GM13977 (cell line): ENCODE data around the gene COX5B.

Experiments
- DNase-seq: peaks from one replicate; pipeline ENCODE4 v3.0.0; 2012; ENCODE audit warnings: low spot score
- CTCF ChIP-seq: IDR thresholded peaks from 2 replicates; pipeline ENCODE4 v1.5.1; 2012; ENCODE audit warnings: mild to moderate bottlenecking, control low read depth; ENCODE audit not compliant: insufficient read depth; ENCODE audit errors: extremely low read depth, missing control alignments
- in situ Hi-C: fragments of 300-500 bp; cut with MboI; formaldehyde crosslinking; loops from one replicate; pipeline ENCODE4 v1.12.0; 2022; ENCODE audit warnings: low sequenced_read_pairs, low pct_unique_long_range_greater_than_20kb, mixed read lengths, inconsistent platforms; ENCODE audit not compliant: unreplicated experiment

The COX5B gene

GRCh38 chr2:97659256-97660043, 13.6 kb downstream of the COX5B start:
- DNase-seq = no peak
- TF ChIP-seq CTCF = no peak
- in situ Hi-C loops = loop anchor here (25.0 kb wide), 1 partner anchor 1597 kb away; no protein-coding TSS in a partner anchor

GRCh38 chr2:97660044-97660774, 14.3 kb downstream of the COX5B start:
- in situ Hi-C loops = loop anchor here (25.0 kb wide), 1 partner anchor 1598 kb away; no protein-coding TSS in a partner anchor
- no peak for TF ChIP-seq CTCF
- no peak for DNase-seq

GRCh38 chr2:97660775-97661389, 15.0 kb downstream of the COX5B start:
- no peak for TF ChIP-seq CTCF
- in situ Hi-C loops = loop anchor here (25.0 kb wide), 1 partner anchor 1599 kb away; no protein-coding TSS in a partner anchor
- peak; percentile 19 for DNase-seq

- no peak for TF ChIP-seq CTCF
- in situ Hi-C loops = loop anchor here (25.0 kb wide), 1 partner anchor 1600 kb away; no protein-coding TSS in a partner anchor
- DNase-seq = no peak
Observed at GRCh38 chr2:97661927-97662326, 16.1 kb downstream of the COX5B start.

GRCh38 chr2:97662386-97662894, 16.6 kb downstream of the COX5B start:
- in situ Hi-C loops = loop anchor here (25.0 kb wide), 1 partner anchor 1600 kb away; no protein-coding TSS in a partner anchor
- TF ChIP-seq CTCF = no peak
- DNase-seq = peak; percentile 77

GRCh38 chr2:97662895-97663625, 17.2 kb downstream of the COX5B start:
- in situ Hi-C loops = loop anchor here (25.0 kb wide), 1 partner anchor 1601 kb away; no protein-coding TSS in a partner anchor
- DNase-seq = peak; percentile 82
- TF ChIP-seq CTCF = no peak
